CD4-positive, alpha-beta T cell treated with Interleukin-4 for 1 hour (primary cell): ENCODE data around the gene RASSF7.

Experiments
- DNase-seq, 2 donors: peaks; one replicate each; pipeline ENCODE4 v3.0.0-alpha.2; 2020 to 2022

Gene RASSF7

GRCh38 chr11:611001-611996, 50.5 kb downstream of the RASSF7 start:
- no peak for DNase-seq

- peak in 1 of 2 donors; percentile 30 for DNase-seq
Observed at GRCh38 chr11:612201-612960, 51.6 kb downstream of the RASSF7 start.

- DNase-seq: no peak
Observed at GRCh38 chr11:612961-613300, 52.2 kb downstream of the RASSF7 start.

- peak; percentile 82 to 87 for DNase-seq
Observed at GRCh38 chr11:613369-613968, 52.7 kb downstream of the RASSF7 start.
